GM21619 (cell line): Measurements from ENCODE around the gene NKD1.
A peak's percentile ranks its signal among the peaks of the same experiment; 100 is the strongest.

Experiments
- ATAC-seq: cut with Tn5 transposase; IDR thresholded peaks from one replicate; pipeline ENCODE4 v1.9.1; 2021; ENCODE audit not compliant: unreplicated experiment

Gene NKD1

DNA sequence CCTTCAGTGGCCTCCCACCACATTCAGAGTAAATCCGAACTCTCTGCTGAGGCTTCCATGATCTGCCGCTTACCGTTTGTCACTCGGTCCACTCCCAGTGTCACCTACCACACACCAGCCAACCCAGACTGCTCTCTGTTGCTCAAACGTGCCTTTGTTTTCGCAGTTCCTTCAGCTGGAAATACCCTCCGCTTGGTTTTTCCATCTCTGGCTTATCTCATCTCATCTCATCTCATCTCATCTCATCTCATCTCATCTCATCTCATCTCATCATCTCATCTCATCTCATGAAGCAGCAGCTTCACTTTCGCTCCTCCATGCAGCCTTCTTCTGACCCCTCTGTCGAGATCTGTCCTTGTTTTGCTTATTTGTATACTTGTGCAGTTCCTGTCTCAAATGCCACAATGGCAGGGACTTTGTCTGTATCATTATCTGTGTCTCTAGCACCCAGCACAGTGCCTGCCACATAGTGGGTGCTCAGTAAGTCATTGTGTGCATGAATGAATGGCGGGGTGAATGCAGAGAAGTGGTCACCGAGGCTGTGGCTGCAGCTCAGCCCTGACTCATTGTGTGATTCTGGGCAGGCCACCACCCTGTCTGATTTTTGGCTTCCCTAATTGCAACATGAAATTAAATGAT lies 136.7 kb downstream of the NKD1 start:
- ATAC-seq: no peak

DNA sequence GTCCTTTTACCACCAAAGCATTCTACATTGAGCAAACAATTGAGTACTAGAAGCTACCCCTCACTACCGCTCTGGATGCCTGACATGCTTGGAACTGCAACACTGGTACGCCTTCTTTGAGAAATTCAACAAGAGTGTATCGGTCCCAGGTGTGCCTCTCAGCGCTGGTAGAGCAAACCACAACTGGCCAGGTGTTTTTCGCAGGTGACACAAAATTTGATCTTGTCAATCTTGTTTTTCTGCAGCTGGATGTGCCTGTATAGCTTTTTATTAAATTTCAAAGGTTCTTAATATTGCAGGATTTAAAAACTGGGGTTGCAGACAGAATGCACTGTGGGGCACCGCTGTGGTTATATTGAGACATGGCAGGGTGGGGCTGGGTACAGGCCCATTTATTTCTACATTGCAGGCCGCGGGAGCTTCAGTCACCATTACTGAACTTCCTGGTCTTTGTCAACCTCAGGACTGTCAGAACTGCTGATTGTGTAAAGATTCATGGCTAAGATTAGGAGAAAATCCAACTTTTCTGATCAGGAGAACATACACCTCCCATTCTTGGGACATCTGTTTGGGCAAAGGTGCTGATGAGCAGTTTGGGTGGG lies 137.4 kb downstream of the NKD1 start:
- no peak for ATAC-seq

DNA sequence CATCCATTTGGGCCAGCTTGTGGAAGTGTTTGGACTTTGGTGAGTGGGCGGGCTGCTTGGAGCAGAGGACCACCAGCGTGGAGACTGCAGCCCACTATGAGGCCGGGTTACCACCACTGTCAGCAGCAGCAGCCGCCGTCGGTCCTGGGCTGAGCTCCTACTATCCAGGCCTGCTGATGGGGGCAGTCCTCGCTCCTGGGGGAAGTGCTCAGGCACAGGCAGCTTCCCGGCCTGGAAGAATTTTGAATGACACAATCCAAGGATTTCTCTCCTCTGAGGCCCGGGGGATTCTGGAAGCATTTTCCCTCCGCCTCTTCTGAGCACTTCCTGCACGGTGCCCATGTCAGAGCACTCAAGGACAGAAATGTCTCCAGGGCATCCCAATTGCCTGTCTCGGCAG lies 139.9 kb downstream of the NKD1 start:
- ATAC-seq: no peak

DNA sequence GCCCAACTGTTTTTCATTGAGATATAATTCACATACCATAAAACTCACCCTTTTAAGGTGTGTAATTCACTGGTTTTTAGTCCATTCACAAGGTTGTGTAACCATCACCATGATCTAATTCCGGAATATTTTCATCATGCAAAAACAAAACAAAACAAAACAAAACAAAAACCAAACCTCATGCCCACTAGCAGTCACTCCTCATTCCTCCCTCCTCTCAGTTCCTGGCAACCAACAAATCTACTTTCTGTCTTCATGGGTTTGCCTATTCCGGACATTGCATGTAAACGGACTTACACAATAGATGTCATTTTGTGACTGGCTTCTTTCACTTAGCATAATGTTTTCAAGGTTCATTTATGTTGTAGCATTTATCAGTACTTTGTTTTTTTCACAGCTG lies 140.7 kb downstream of the NKD1 start:
- ATAC-seq: no peak

DNA sequence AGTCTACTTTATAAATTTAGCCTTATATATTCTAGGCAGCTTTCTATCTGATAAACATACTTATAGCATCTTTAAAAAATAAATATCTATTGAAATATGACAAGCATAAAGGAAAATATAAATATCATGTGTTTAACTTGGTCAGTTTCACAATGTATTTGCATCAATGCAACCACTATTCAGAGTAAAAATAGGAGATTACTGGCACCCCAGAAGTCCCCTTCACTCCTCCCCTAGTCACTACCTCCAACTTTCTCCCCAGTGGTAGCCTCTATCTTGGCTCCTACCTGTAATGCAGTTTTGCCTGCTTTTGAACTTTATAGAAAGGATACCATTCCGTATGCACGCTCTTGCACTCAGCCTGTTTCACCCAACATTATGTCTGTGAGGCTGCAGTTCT lies 142.0 kb downstream of the NKD1 start:
- ATAC-seq: no peak

DNA sequence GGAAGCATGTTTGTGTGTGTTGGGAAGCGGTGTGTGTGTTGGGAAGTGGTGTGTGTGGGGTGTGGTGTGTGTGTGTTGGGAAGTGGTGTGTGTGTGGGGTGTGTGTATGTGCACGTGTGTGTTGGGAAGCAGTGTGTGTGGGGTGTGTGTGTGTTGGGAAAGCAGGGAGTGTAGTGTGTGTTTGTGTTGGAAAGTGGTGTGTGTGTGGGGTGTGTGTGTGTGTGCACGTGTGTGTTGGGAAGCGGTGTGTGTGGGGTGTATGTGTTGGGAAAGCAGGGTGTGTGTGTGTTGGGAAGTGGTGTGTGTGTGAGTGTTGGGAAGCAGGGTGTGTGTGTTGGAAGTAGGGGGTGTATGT lies 144.4 kb downstream of the NKD1 start:
- no peak for ATAC-seq

DNA sequence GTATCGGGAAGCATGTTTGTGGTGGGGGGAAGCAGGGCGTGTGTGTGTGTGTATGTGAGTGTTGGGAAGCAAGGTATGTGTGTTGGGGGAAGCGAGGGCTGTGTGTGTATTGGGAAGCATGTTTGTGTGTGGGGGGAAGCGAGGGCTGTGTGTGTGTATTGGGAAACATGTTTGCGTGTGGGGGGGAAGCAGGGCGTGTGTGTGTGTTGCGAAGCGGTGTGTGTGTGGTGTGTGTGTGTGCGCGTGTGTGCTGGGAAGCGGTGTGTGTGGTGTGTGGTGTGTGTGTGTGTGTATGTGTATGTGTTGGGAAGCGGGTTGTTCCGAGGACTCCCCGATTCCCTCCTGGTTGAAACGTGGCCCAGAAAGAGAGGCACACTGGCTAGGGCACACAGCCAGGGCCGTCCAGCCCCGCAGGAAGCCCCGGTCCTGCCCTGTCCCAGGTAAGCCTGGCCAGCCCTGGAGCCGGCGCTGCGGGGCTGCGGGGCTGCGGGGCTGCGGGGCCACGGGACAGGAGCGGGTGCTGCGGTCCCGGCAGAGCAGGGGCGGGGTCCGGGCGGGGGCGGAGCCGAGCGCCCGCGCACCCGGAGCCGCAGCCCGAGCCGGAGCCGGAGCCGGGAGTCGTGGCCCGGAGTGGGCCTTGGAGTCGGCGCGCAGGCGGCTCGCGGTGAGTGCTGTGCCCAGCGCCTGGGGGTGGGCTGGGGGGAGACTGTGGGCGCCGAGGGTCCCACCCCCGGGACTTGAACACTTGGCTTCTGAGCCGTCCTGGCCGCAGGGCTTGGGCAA lies 145.0 kb downstream of the NKD1 start, which contains the start of gene NOD2:
Gene NOD2, plus strand, starts transcription at position 608 of the 783 bp plus-strand sequence. CDS start 5,890 bp downstream, outside the sequence.
- no peak for ATAC-seq

DNA sequence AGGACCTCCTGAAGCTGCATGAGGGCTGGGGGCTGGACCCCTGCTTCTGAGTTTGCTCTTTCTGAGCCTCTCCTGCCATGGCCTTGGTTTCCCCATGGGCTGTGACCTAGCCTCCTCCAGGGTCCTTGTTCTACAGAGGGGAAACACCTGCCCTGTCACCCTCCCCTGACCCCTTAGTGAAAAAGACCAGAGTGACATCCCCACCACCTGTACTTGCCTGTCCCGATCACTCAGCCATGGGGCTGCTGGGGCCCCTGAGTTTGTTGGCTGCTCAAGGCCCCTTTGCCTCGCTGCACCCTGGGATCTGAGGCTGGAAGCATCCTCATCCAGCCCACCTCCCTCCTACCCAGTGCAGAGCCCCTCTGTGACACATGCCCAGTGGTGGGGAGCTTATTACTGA lies 146.0 kb downstream of the NKD1 start:
- ATAC-seq: no peak

DNA sequence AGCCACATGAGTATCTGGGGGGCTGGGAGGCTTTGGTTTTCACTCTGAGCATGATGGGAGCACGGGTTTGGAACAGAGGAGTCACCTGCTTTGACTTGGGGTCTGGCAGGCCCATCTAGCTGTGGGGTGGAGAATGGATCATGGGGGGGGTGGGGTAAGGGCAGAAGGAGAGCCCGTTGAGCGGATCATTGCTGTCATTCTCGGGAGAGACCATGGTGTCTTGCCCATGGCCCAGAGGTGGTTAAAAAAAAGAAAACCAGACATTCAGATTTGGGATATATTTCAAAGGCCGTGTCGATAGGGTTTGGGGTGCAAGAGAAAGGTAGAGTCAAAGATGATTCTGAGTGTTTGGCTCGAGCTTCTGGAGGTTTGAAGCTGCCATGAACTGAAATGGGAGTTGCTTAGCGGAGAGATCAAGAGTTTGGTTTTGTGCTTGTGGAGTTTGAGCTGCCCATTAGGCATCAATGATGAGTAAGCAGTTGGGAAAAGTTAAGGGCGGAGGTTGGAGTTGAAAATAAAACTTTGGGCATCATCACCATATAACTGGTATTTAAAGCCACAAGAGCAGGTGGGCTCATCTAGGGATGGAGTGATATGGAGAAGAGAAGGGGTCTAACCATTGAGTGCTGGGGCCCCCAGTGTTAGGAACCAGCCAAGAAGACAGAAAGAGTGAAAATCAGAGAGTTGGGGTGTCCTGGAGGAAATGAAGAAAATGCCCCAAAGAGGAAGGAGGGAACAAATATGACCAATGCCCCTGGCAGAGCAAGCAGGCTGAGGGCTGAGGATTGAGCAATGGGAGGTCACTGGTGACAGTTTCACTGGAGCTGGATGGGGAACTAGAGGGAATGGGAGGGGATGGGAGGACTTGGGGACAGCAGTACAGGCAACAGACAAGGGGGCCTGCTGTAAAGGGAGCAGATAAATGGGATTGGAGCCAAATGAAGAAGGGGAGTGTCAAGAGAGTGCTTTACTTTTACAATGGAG lies 147.1 kb downstream of the NKD1 start:
- no peak for ATAC-seq

DNA sequence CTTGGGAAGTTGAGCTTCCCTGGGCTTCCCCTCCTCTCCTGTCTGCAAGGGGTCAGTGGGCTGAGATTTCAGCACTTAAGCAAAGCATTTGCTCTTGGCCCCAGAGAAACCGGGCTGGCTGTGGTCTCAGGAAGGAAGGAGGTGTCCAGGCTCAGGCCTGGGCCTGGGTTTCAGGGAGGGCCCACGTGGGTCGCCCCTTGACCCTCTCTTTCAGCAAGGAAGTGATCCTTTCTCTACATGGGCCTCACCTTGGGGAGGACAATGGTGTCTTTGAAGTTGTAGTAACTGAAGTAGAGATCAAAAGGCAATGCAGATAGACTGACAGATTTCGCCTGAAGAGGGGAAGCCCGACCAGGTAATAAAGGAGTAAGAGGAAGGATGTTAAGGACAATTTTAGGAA lies 147.9 kb downstream of the NKD1 start:
- ATAC-seq: peak; percentile 26

DNA sequence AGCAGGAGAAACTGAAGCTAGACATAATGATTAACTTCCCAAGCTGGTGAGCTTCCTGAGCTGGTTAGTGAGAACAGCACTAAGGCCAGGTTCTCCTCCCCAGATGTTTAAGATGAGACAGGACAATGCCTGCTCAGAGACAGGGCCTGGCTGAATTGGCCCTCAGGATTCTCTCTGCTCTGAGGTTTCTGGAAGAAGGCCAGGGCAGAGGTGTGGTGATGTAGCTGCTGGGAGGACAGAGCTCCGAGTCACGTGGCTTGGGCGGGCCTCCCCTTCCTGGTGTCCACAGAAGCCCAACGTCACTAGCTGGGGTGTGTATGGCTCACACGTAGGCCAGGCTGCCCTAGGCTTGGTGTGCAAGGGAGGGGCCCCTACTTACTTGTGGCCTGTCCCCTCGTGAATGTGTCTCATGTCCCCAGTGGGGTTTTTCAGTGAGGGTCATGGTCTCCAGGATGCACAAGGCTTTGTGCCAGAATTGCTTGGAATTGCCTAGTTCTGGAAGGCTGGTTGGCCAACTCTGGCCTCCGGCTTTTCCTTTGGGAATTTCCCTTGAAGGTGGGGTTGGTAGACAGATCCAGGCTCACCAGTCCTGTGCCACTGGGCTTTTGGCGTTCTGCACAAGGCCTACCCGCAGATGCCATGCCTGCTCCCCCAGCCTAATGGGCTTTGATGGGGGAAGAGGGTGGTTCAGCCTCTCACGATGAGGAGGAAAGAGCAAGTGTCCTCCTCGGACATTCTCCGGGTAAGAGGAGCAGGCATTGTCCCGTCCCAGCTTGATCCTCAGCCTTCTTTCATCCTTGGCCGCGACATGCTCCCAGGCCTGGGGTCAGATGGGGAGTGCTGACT lies 148.6 kb downstream of the NKD1 start:
- ATAC-seq: peak; percentile 51

DNA sequence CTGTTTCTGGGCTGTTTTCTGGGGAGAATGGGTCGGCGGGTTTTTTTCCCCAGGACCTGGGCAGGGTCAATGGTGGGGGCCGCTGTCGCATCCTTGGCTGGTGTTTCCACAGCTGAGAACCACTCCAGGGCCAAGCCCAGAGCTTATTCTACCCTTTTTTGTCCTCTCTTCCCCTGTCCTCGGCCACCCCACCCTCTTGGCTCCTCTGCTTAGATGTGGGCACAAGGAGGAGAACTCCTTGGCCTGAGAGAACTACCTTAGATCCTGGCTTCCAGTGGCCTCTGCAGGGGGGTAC lies 149.2 kb downstream of the NKD1 start:
- ATAC-seq: no peak

DNA sequence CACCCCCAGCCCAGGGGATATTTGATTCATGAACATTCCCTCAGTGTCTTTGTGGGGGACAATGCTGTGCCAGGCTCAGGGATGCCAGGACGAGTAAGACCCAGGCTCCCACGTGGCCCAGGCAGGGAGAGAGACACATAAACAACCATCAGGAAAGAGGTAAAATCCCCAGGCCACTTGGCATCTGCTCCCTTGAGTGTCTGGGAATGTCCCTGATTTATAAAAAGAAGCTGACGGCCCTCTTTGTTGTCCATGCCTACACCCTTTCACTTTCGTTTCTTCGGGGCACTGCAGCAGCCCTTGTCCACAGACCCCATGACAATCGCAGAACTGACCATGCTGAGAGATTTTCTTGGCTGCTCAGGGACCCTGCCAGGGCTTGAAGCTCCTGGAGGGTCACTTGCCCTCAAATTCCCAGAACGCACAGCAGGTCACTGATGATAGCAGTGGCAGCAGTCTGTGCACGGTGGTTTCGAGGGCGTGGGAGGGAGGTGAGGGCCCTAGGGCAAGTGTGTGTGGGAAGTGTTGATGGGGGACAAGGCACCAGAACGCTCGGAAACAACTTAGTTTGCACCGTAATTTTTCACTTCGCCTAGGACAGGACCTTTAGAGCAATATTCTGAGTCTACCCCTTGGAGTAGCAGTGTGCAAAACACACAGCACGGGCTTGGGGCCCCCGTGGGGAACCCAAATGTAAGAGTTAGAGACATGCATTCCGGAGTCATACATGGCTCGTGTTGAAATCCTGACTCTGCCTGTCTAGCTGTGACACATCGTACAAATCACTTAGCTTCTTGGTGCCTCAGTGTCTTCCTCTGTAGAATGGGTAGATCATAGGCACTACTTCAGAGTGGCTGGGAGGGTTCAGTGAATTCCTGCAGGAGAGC lies 149.9 kb downstream of the NKD1 start:
- peak; percentile 43 for ATAC-seq
